ENCODE data around the gene GCLM.

GCLM gene

GRCh38 chr1:93847811-93848288 lies 61.4 kb downstream of the GCLM start:
- H3K4me3 ChIP-seq (replicated peaks; ENCODE audit: insufficient read depth, low read length) = peak overlapping the region; percentile 72
- peak overlapping the region; percentile 88 for H3K27ac ChIP-seq (replicated peaks)
- DNase-seq (ENCODE audit: low read depth in 1 of 2, low spot score in 1 of 2) = peak; percentile 62 to 71
- TF ChIP-seq REST (IDR thresholded peaks at IDR 0.05; ENCODE audit: insufficient replicate concordance, low read depth) (no peak), POLR2AphosphoS5 (IDR thresholded peaks at IDR 0.05; ENCODE audit: low read depth) (peak; percentile 29; the same call in 1 of the 2 replicates)
- H3K27me3 ChIP-seq (ENCODE audit: insufficient read depth, poor library complexity, severe bottlenecking) = no peaks in the 10 kb centered on the region

GRCh38 chr1:93846992-93847810 lies 62.0 kb downstream of the GCLM start:
- Histone ChIP-seq H3K4me3 (replicated peaks; ENCODE audit: insufficient read depth, low read length) (peak overlapping the region; percentile 72), H3K27me3 (ENCODE audit: insufficient read depth, poor library complexity, severe bottlenecking) (no peaks in the 10 kb centered on the region), H3K27ac (replicated peaks) (peak overlapping the region; percentile 88)
- TF ChIP-seq SPI1 (IDR thresholded peaks at IDR 0.05; ENCODE audit: borderline replicate concordance, low read depth) (no peak), REST (IDR thresholded peaks at IDR 0.05; ENCODE audit: insufficient replicate concordance, low read depth) (no peak)
- DNase-seq (ENCODE audit: low read depth in 1 of 2, low spot score in 1 of 2) = peak; percentile 74 to 79

GRCh38 chr1:93846206-93846991 lies 62.8 kb downstream of the GCLM start:
- peak overlapping the region; percentile 72 for H3K4me3 ChIP-seq (replicated peaks; ENCODE audit: insufficient read depth, low read length)
- peak overlapping the region; percentile 88 for H3K27ac ChIP-seq (replicated peaks)
- TF ChIP-seq CTCF (IDR thresholded peaks at IDR 0.05; ENCODE audit: insufficient read depth, low read length) = no peak
- TF ChIP-seq GABPA (IDR thresholded peaks at IDR 0.05; ENCODE audit: low read depth) = no peak
- peak; percentile 67 for TF ChIP-seq POLR2AphosphoS5 (IDR thresholded peaks at IDR 0.05; ENCODE audit: low read depth)
- peak; percentile 78 to 85 for DNase-seq (ENCODE audit: low read depth in 1 of 2, low spot score in 1 of 2)
- H3K27me3 ChIP-seq (ENCODE audit: insufficient read depth, poor library complexity, severe bottlenecking) = no peaks in the 10 kb centered on the region

GRCh38 chr1:93845538-93846205 lies 63.6 kb downstream of the GCLM start:
- TF ChIP-seq GABPA (IDR thresholded peaks at IDR 0.05; ENCODE audit: low read depth) (no peak), CTCF (IDR thresholded peaks at IDR 0.05; ENCODE audit: insufficient read depth, low read length) (no peak), SPI1 (IDR thresholded peaks at IDR 0.05; ENCODE audit: borderline replicate concordance, low read depth) (no peak), REST (IDR thresholded peaks at IDR 0.05; ENCODE audit: insufficient replicate concordance, low read depth) (no peak), POLR2AphosphoS5 (IDR thresholded peaks at IDR 0.05; ENCODE audit: low read depth) (no peak)
- DNase-seq (ENCODE audit: low read depth in 1 of 2, low spot score in 1 of 2) = no peak
- Histone ChIP-seq H3K27me3 (ENCODE audit: insufficient read depth, poor library complexity, severe bottlenecking) (no peaks in the 10 kb centered on the region), H3K27ac (replicated peaks) (peak overlapping the region; percentile 88), H3K4me3 (replicated peaks; ENCODE audit: insufficient read depth, low read length) (peak overlapping the region; percentile 72)

All from HL-60 (cell line).